PC-3 (cell line): ENCODE results near the gene BAIAP2.

Source experiments
- CTCF ChIP-seq: fragments of 300-600 bp; sonication (generic); conservative IDR thresholded peaks from 2 replicates; pipeline ENCODE4 v1.5.1; 2017; ENCODE audit warnings: antibody characterized with exemption, low read depth, mild to moderate bottlenecking, low read length
- EZH2 ChIP-seq: fragments of 300-600 bp; sonication (generic); IDR thresholded peaks from one replicate; pipeline ENCODE4 v1.6.1; 2017; ENCODE audit warnings: antibody characterized with exemption, mild to moderate bottlenecking, low read length; ENCODE audit not compliant: unreplicated experiment

- TF ChIP-seq CTCF, result no peak
- no peak for TF ChIP-seq EZH2
These were observed 15.1 kb downstream of the BAIAP2 start for GRCh38 chr17:81049973-81050551.
